ENCODE results near the gene RNF149. TPM values are rescaled to one million over a fixed set of nuclear protein-coding genes. Genes with fewer than 3 reads are reported as not detected.

The RNF149 gene
- total RNA-seq, 1 experiment from 2014 or later: 40.2 TPM

DNA sequence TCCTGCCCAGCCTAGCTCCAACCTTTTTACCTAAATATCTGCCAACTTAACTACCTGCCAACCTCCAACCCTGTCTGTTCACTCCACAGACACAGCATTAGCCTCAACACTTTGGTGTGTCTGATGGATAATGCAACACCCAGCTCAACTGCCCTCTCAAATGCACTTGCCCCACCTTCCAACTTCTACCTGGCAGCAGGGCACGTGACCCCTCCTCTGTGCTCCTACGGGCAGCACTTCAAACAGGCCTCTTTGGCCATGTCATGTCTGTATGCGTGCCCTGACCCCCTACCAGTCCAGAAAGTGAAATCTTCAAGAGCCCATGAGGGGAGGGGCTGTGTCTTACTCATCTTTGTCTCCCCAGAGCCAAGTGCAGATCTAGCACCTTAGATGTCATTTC is 25.5 kb downstream of the RNF149 start:
- ATAC-seq: no peak
- H3K36me3 ChIP-seq (ENCODE audit: control insufficient read depth in 1 of 2, insufficient read depth in 2 of 2, low read length in 2 of 2): peaks cover 42 to 57% of the 10 kb centered on the region in 2 experiments; a peak in 3 of 4 replicates

DNA sequence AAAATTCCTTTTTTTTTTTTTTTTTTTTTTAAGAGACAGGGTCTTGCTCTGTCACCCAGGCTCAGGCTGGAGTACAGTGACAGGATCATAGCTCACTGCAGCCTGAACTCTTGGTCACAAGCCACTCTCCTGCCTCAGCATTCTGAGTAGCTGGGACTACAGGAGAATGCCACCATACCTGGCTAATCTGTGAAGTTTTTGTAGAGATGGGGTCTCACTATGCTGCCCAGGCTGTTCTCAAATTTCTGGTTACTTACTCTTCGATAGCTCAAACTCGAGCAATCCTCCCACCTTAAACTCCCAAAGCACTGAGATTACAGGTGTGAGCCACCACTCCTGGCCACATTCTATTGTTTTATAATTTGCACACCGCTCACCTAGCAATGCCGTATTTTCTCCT is 27.0 kb downstream of the RNF149 start:
- intact Hi-C loops (cut with micrococcal nuclease): no loop called here
- no peaks in the 10 kb centered on the region for H3K4me1 ChIP-seq (ENCODE audit: control insufficient read depth in 1 of 2, insufficient read depth in 2 of 2, low read length in 2 of 2)
- ATAC-seq (no peak), DNase-seq (ENCODE audit: low read depth, low spot score) (no peak)
- BruUV-seq (replicated peaks): no TSS peak
- no peak overlapping the region for H3K4me3 ChIP-seq (replicated peaks in 1 of 2; ENCODE audit: low read depth in 1 of 2, low read length in 2 of 2)
- H3K36me3 ChIP-seq (ENCODE audit: control insufficient read depth in 1 of 2, insufficient read depth in 2 of 2, low read length in 2 of 2): peaks cover 44 to 50% of the 10 kb centered on the region in 2 experiments; a peak in 3 of 4 replicates
- H3K9ac ChIP-seq (ENCODE audit: low read length): no peak overlapping the region
- peaks cover 10% of the 10 kb centered on the region; the same call in 1 of the 2 replicates for H3K79me2 ChIP-seq (ENCODE audit: insufficient read depth, low read length)
- no peak overlapping the region for H3K4me2 ChIP-seq (ENCODE audit: low read length)
- CTCF ChIA-PET: interaction anchor here (1.1 kb wide), 1 partner anchor 61 kb away, joined by 3 read pairs; no protein-coding TSS in a partner anchor
- H3K27ac ChIP-seq (ENCODE audit: low read depth, low read length): no peak overlapping the region
- RAD21 ChIA-PET (ENCODE audit: low non-redundant PET in 1 of 2, low total read pairs in 2 of 2, uncharacterized antibody in 2 of 2, unreplicated experiment in 2 of 2): no interaction called here
- no peaks in the 10 kb centered on the region for H3K27me3 ChIP-seq (ENCODE audit: insufficient read depth, low read length)
- H2AFZ ChIP-seq (ENCODE audit: low read depth, low read length, poor library complexity, severe bottlenecking): no peak overlapping the region
- H3K9me2 ChIP-seq (ENCODE audit: insufficient read depth): no peaks in the 10 kb centered on the region
- H3K9me3 ChIP-seq (ENCODE audit: control insufficient read depth in 1 of 2, insufficient read depth in 1 of 2, low read depth in 1 of 2, low read length in 2 of 2): no peaks in the 10 kb centered on the region
- H4K20me1 ChIP-seq (ENCODE audit: insufficient read depth): peaks cover 3% of the 10 kb centered on the region; the same call in 1 of the 2 replicates
- POLR2A ChIA-PET: interaction anchor here (1.4 kb wide), 1 partner anchor 27 kb away, joined by 3 read pairs; the partner anchor contains the start of gene RNF149
- TF ChIP-seq FOSL1 (IDR thresholded peaks at IDR 0.05; ENCODE audit: low read depth): no peak
- TF ChIP-seq JUND (IDR thresholded peaks at IDR 0.05): no peak
- no peak for TF ChIP-seq SP1 (IDR thresholded peaks at IDR 0.05; ENCODE audit: low read depth)
- no peak for TF ChIP-seq RAD21 (IDR thresholded peaks at IDR 0.05; ENCODE audit: low read depth)
- TF ChIP-seq EZH2 (IDR thresholded peaks at IDR 0.05): no peak
- no peak for TF ChIP-seq CBX3 (IDR thresholded peaks at IDR 0.05; ENCODE audit: low read depth)
- TF ChIP-seq, protein P1, sequence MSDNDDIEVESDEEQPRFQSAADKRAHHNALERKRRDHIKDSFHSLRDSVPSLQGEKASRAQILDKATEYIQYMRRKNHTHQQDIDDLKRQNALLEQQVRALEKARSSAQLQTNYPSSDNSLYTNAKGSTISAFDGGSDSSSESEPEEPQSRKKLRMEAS (IDR thresholded peaks at IDR 0.05): no peak
- no peak for TF ChIP-seq EGR1 (IDR thresholded peaks at IDR 0.05; ENCODE audit: low read depth)
- no peak for TF ChIP-seq ATF3 (IDR thresholded peaks at IDR 0.05)
- no peak for TF ChIP-seq CTCF (IDR thresholded peaks at IDR 0.05 in 2 of 3, conservative IDR thresholded peaks at IDR 0.05 in 1 of 3; ENCODE audit: borderline replicate concordance in 1 of 3, insufficient read depth in 1 of 3, low read depth in 2 of 3, low read length in 2 of 3)
- TF ChIP-seq, protein P2, sequence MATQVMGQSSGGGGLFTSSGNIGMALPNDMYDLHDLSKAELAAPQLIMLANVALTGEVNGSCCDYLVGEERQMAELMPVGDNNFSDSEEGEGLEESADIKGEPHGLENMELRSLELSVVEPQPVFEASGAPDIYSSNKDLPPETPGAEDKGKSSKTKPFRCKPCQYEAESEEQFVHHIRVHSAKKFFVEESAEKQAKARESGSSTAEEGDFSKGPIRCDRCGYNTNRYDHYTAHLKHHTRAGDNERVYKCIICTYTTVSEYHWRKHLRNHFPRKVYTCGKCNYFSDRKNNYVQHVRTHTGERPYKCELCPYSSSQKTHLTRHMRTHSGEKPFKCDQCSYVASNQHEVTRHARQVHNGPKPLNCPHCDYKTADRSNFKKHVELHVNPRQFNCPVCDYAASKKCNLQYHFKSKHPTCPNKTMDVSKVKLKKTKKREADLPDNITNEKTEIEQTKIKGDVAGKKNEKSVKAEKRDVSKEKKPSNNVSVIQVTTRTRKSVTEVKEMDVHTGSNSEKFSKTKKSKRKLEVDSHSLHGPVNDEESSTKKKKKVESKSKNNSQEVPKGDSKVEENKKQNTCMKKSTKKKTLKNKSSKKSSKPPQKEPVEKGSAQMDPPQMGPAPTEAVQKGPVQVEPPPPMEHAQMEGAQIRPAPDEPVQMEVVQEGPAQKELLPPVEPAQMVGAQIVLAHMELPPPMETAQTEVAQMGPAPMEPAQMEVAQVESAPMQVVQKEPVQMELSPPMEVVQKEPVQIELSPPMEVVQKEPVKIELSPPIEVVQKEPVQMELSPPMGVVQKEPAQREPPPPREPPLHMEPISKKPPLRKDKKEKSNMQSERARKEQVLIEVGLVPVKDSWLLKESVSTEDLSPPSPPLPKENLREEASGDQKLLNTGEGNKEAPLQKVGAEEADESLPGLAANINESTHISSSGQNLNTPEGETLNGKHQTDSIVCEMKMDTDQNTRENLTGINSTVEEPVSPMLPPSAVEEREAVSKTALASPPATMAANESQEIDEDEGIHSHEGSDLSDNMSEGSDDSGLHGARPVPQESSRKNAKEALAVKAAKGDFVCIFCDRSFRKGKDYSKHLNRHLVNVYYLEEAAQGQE (IDR thresholded peaks at IDR 0.05; ENCODE audit: low read depth): no peak
- no peak for TF ChIP-seq POLR2AphosphoS5 (IDR thresholded peaks at IDR 0.05; ENCODE audit: low read depth, low read length)
- TF ChIP-seq ELF1 (IDR thresholded peaks at IDR 0.05; ENCODE audit: borderline replicate concordance, low read depth): no peak
- TF ChIP-seq SIN3A (IDR thresholded peaks at IDR 0.05; ENCODE audit: low read depth): no peak
- TF ChIP-seq ZFX (IDR thresholded peaks at IDR 0.05): no peak
- TF ChIP-seq ZNF274 (IDR thresholded peaks at IDR 0.05; ENCODE audit: low read depth, low read length): no peak
- no peak for TF ChIP-seq SRF (IDR thresholded peaks at IDR 0.05; ENCODE audit: low read depth)

More for the DNA sequence above, 25.5 kb downstream of the RNF149 start:
- no peak overlapping the region for H2AFZ ChIP-seq (ENCODE audit: low read depth, low read length, poor library complexity, severe bottlenecking)
- H3K27me3 ChIP-seq (ENCODE audit: insufficient read depth, low read length): no peaks in the 10 kb centered on the region
- no peaks in the 10 kb centered on the region for H3K4me1 ChIP-seq (ENCODE audit: control insufficient read depth in 1 of 2, insufficient read depth in 2 of 2, low read length in 2 of 2)
- BruUV-seq (replicated peaks): no TSS peak
- no peak for DNase-seq (ENCODE audit: low read depth, low spot score)
- ChIA-PET RAD21 (ENCODE audit: low non-redundant PET in 1 of 2, low total read pairs in 2 of 2, uncharacterized antibody in 2 of 2, unreplicated experiment in 2 of 2) (no interaction called here), POLR2A (no interaction called here), CTCF (no interaction called here)
- TF ChIP-seq SIN3A (IDR thresholded peaks at IDR 0.05; ENCODE audit: low read depth) (no peak), ZNF274 (IDR thresholded peaks at IDR 0.05; ENCODE audit: low read depth, low read length) (no peak)
- H4K20me1 ChIP-seq (ENCODE audit: insufficient read depth): peaks cover 3% of the 10 kb centered on the region; the same call in 1 of the 2 replicates
- no peaks in the 10 kb centered on the region for H3K9me2 ChIP-seq (ENCODE audit: insufficient read depth)
- no peak overlapping the region for H3K9ac ChIP-seq (ENCODE audit: low read length)
- intact Hi-C loops (cut with micrococcal nuclease): no loop called here
- H3K4me2 ChIP-seq (ENCODE audit: low read length): no peak overlapping the region
- no peak overlapping the region for H3K27ac ChIP-seq (ENCODE audit: low read depth, low read length)
- no peaks in the 10 kb centered on the region for H3K9me3 ChIP-seq (ENCODE audit: control insufficient read depth in 1 of 2, insufficient read depth in 1 of 2, low read depth in 1 of 2, low read length in 2 of 2)
- H3K4me3 ChIP-seq (replicated peaks in 1 of 2; ENCODE audit: low read depth in 1 of 2, low read length in 2 of 2): no peak overlapping the region
- peaks cover 10% of the 10 kb centered on the region; the same call in 1 of the 2 replicates for H3K79me2 ChIP-seq (ENCODE audit: insufficient read depth, low read length)

Data from HCT116 (cell line).